Keratinocyte (primary cell): ENCODE results near the gene SNX8. TPM values are rescaled to one million over a fixed set of nuclear protein-coding genes. Genes with fewer than 3 reads are reported as not detected.

Experiments
- DNase-seq: peaks from one replicate; pipeline ENCODE4 v3.0.0-alpha.2; 2011; ENCODE audit warnings: low read depth, missing footprints, low spot score
- FAIRE-seq: peaks from 2 replicates; lab custom pipeline; 2011; peaks lifted over from hg19 to GRCh38; lab: Jason Lieb, UNC
- H2AFZ ChIP-seq: 2 replicates; pipeline ENCODE4 v1.6.0; 2012; ENCODE audit warnings: low read length, control low read depth, inconsistent platforms; ENCODE audit not compliant: control insufficient read depth
- H3K27ac ChIP-seq: 2 replicates; pipeline ENCODE4 v1.5.1; 2011; ENCODE audit warnings: low read length; ENCODE audit not compliant: control insufficient read depth, insufficient read depth
- H3K27me3 ChIP-seq: 3 replicates; pipeline ENCODE4 v1.6.0; 2011; ENCODE audit warnings: low read length; ENCODE audit not compliant: control insufficient read depth, insufficient read depth; ENCODE audit errors: extremely low read depth
- H3K36me3 ChIP-seq, 2 experiments: 2 replicates in 1 of 2; 3 replicates in 1 of 2; pipeline ENCODE4 v1.5.1; 2011; ENCODE audit warnings: low read length in 2 of 2, mild to moderate bottlenecking in 1 of 2; ENCODE audit not compliant: control insufficient read depth in 2 of 2, insufficient read depth in 2 of 2; ENCODE audit errors: extremely low read depth in 1 of 2
- H3K4me1 ChIP-seq: 3 replicates; pipeline ENCODE4 v1.5.1; 2011; ENCODE audit warnings: low read length; ENCODE audit not compliant: control insufficient read depth, insufficient read depth; ENCODE audit errors: extremely low read depth
- H3K4me2 ChIP-seq: 3 replicates; pipeline ENCODE4 v1.6.0; 2011; ENCODE audit warnings: low read depth, low read length; ENCODE audit not compliant: control insufficient read depth, insufficient read depth; ENCODE audit errors: extremely low read depth
- H3K4me3 ChIP-seq, 3 experiments: fragments of 200-600 bp in 1 of 3; sonication (generic) in 1 of 3; 2 replicates in 2 of 3; 3 replicates in 1 of 3; pipeline ENCODE4 v1.5.1; 2011 to 2016; ENCODE audit warnings: low read length in 3 of 3, mild to moderate bottlenecking in 3 of 3, control low read depth in 2 of 3, inconsistent platforms in 1 of 3, low read depth in 1 of 3, mixed read lengths in 1 of 3, mixed run types in 1 of 3, moderate library complexity in 1 of 3; ENCODE audit not compliant: control insufficient read depth in 2 of 3, insufficient read depth in 2 of 3; ENCODE audit errors: extremely low read depth in 1 of 3
- H3K79me2 ChIP-seq: 2 replicates; pipeline ENCODE4 v1.6.0; 2012; ENCODE audit warnings: low read length; ENCODE audit not compliant: control insufficient read depth, insufficient read depth
- H3K9ac ChIP-seq: 3 replicates; pipeline ENCODE4 v1.6.0; 2011; ENCODE audit warnings: low read length; ENCODE audit not compliant: control insufficient read depth, insufficient read depth; ENCODE audit errors: extremely low read depth
- H3K9me1 ChIP-seq: 3 replicates; pipeline ENCODE4 v1.6.0; 2011; ENCODE audit warnings: low read length; ENCODE audit not compliant: control insufficient read depth, insufficient read depth; ENCODE audit errors: extremely low read depth
- H3K9me3 ChIP-seq: 2 replicates; pipeline ENCODE4 v1.5.1; 2012; ENCODE audit warnings: low read depth, low read length; ENCODE audit not compliant: control insufficient read depth
- H4K20me1 ChIP-seq: 3 replicates; pipeline ENCODE4 v1.6.0; 2011; ENCODE audit warnings: low read length; ENCODE audit not compliant: control insufficient read depth, insufficient read depth; ENCODE audit errors: extremely low read depth
- CTCF ChIP-seq, 3 experiments: IDR thresholded peaks in 1 of 3; conservative IDR thresholded peaks in 1 of 3; optimal IDR thresholded peaks in 1 of 3; 2 replicates in 2 of 3; 3 replicates in 1 of 3; pipeline versions ENCODE3 to v1.5.1; 2011; ENCODE audit warnings: low read length in 3 of 3, mild to moderate bottlenecking in 3 of 3, moderate library complexity in 2 of 3, control low read depth in 1 of 3, inconsistent platforms in 1 of 3; ENCODE audit not compliant: insufficient read depth in 2 of 3; ENCODE audit errors: extremely low read depth in 1 of 3
- EZH2 ChIP-seq: IDR thresholded peaks from one replicate; pipeline ENCODE4 v1.6.1; 2012; ENCODE audit warnings: inconsistent platforms, mild to moderate bottlenecking, low read length, moderate library complexity
- dilution Hi-C: fragments of 300-500 bp; cut with MboI; formaldehyde crosslinking; loops from one replicate; pipeline ENCODE4 v1.7.0; 2020; ENCODE audit warnings: low sequenced_read_pairs; ENCODE audit not compliant: extremely low pct_ligation_motif_present
- polyA plus RNA-seq, 5 experiments: library from polyadenylated mRNA; depleted of rRNA in 3 of 5; stranded (reverse) in 3 of 5; stranded (forward) in 1 of 5; unstranded in 1 of 5; fragments of >200 nt; gene quantifications; 1 replicate in 1 of 5; 2 replicates in 3 of 5; 3 replicates in 1 of 5; pipeline versions ENCODE4 v1.2.1 to v1.2.3, GENCODE V29; 2011 to 2012; ENCODE audit warnings: missing spikeins in 2 of 5, low read depth in 1 of 5, low replicate concordance in 1 of 5

SNX8 gene
- polyA plus RNA-seq, 1 donor (not counting 4 experiments of a cell fraction or from before 2014, with no cell fraction given): 24.2 TPM

DNA sequence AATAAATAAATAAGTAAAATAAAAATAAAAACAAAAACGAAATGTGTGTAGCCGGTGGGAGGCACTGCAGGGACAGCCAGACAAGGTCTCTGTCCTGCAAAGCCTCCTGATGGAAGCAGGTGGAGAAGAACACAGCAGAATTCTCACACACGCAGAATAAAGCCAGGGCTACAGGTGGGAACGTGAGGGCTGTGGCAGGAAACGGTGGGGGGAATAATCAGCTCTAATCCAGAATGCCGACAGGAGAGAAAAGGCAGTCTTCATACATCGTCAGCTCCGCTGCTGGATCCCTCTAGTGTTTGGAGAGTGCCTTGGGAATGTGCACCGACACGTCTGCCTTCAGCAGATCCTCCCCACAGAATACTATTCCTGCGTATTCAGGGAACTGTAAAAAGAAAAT lies 6.8 kb upstream of the SNX8 start:
- Histone ChIP-seq H3K36me3 (no peaks in the 10 kb centered on the region), H3K27me3 (no peaks in the 10 kb centered on the region), H3K4me1 (peaks cover 2% of the 10 kb centered on the region), H3K79me2 (no peaks in the 10 kb centered on the region), H3K9ac (no peak overlapping the region), H3K27ac (no peak overlapping the region), H3K4me2 (peak overlapping the region; percentile 63), H3K4me3 (no peak overlapping the region), H4K20me1 (no peaks in the 10 kb centered on the region), H2AFZ (peak overlapping the region; percentile 70), H3K9me1 (no peaks in the 10 kb centered on the region), H3K9me3 (no peaks in the 10 kb centered on the region)
- no peak for DNase-seq
- no peak for FAIRE-seq
- TF ChIP-seq CTCF (optimal IDR thresholded peaks at IDR 0.05 in 1 of 3, IDR thresholded peaks at IDR 0.05 in 1 of 3, conservative IDR thresholded peaks at IDR 0.05 in 1 of 3; ENCODE audit: extremely low read depth in 1 of 3, insufficient read depth in 2 of 3, low read length in 3 of 3): peak; percentile 30 to 55 (median 37)
- TF ChIP-seq EZH2: no peak
- dilution Hi-C loops: no loop called here

GRCh38 chr7:2317556-2318293 lies 3.5 kb upstream of the SNX8 start:
- H2AFZ ChIP-seq: no peak overlapping the region
- H3K9me1 ChIP-seq: no peaks in the 10 kb centered on the region
- H3K9me3 ChIP-seq: no peaks in the 10 kb centered on the region
- FAIRE-seq (no peak), DNase-seq (no peak)
- dilution Hi-C loops: no loop called here
- no peaks in the 10 kb centered on the region for H3K79me2 ChIP-seq
- H4K20me1 ChIP-seq: no peaks in the 10 kb centered on the region
- no peak overlapping the region for H3K9ac ChIP-seq
- H3K4me2 ChIP-seq: no peak overlapping the region
- peaks cover 2% of the 10 kb centered on the region for H3K4me1 ChIP-seq
- H3K27me3 ChIP-seq: no peaks in the 10 kb centered on the region
- no peaks in the 10 kb centered on the region for H3K36me3 ChIP-seq
- H3K4me3 ChIP-seq: no peak overlapping the region
- no peak for TF ChIP-seq CTCF (optimal IDR thresholded peaks at IDR 0.05 in 1 of 3, IDR thresholded peaks at IDR 0.05 in 1 of 3, conservative IDR thresholded peaks at IDR 0.05 in 1 of 3; ENCODE audit: extremely low read depth in 1 of 3, insufficient read depth in 2 of 3, low read length in 3 of 3)
- no peak for TF ChIP-seq EZH2
- no peak overlapping the region for H3K27ac ChIP-seq
